Inflammatory macrophage treated with lipopolysaccharide for 4 hours (primary cell): Measurements from ENCODE around the gene NEGR1.

Experiments
- DNase-seq: peaks from one replicate; pipeline ENCODE4 v3.0.0-alpha.2; 2020

Gene NEGR1

GRCh38 chr1:71603044-71603776 is 679.1 kb downstream of the NEGR1 start:
- no peak for DNase-seq

DNA sequence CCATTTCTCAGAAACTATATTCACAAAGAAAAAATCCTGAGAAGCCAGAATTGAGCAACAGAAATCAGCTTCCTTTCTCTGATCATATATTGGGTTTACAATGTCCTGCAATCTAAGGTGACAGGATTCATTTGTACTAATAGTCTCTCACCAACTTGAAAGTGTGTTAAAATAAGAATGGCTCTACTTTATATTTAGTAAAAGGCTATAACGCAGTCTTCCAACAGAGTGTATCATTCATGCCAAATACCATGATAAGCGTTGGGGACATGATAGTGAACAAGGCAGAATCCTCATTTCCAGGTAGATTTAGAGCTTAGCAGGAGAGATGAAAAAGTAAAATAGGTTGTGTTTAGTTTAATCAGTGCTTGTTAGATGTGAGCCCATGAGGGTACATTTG is 682.3 kb downstream of the NEGR1 start:
- DNase-seq: no peak

DNA sequence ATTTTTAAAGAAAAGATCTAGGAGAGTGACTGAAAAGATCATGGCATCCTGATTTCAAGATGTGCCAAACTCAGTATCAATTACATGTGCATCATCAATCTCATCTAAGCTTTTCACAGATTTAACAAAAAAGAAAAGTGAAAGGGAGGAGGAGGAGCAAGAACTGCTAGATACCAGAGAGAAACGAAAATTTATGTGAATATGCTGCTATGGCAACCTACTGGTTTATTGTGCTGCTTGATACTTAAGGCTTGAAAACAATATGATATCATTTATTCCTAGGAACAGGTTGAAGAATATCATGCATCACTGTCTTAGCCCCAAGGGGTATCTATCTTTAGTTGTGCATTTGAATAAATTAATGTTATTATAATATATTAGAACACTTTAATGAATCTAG is 683.0 kb downstream of the NEGR1 start:
- DNase-seq: no peak

DNA sequence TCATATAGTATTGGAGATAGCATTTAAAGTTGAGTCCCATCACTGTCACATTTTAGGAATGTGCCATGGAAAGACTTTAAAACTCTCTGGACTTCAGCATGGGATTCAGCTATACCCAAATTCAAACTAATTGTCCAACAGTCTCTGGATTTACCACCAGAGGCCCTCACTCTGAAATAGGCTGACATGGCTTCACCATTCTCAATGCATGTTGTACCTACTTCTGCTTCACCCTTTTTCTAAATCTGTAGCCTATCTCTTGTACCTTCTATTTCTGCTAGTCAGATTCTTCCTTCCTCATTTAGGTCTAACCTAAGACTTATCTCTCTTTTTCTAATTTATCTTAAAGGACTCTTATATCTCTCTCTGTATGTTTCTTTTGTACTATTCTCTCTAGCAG is 688.8 kb downstream of the NEGR1 start:
- no peak for DNase-seq

- no peak for DNase-seq
These were observed 689.6 kb downstream of the NEGR1 start for GRCh38 chr1:71592646-71593274.

- no peak for DNase-seq
These were observed 693.3 kb downstream of the NEGR1 start for GRCh38 chr1:71589005-71589404.

GRCh38 chr1:71587961-71588360 is 694.4 kb downstream of the NEGR1 start:
- DNase-seq: peak; percentile 5

GRCh38 chr1:71586030-71586429 is 696.3 kb downstream of the NEGR1 start:
- no peak for DNase-seq

- DNase-seq: peak; percentile 56
These were observed 698.6 kb downstream of the NEGR1 start for GRCh38 chr1:71583756-71584155.

DNA sequence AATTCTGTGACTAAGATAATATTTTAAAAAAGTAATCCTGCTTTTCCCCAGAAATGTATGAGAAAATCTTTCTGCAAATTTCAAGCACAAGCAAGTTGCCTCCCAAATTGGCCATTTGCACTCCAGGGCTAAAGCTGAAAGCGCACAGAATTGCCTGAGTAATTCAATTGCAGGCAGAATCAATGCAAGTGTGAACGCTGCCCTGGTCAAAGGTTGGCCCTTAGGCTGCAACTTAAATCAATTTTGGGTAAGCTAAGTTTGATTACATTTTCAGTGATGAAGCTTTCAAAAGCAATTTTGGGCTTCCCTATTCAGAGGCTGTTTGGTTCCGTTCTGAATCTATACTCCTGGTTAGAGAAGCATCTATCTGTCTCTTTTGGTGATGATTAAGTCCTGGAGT is 699.7 kb downstream of the NEGR1 start:
- DNase-seq: peak; percentile 38

GRCh38 chr1:71577451-71578131 is 704.7 kb downstream of the NEGR1 start:
- DNase-seq: no peak

GRCh38 chr1:71572038-71572437 is 710.3 kb downstream of the NEGR1 start:
- DNase-seq: peak; percentile 27

DNA sequence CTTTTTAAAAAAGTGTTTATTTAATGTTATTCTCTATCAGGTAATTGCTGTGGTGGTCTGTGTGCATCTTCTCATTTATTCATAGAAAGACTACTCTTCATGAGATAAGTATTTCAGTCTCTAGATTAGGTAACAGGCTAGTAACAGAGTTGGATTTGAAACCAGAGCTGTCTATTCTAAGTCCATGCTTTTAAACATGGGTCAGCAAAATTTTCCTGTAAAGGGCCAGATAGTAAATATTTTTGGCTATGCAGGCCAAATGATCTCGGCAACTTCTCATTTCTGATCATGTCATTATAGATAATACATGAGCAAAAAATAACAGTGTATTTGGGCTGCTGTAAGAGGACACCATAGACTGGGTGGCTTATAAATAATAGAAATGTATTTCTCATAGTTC is 715.9 kb downstream of the NEGR1 start:
- no peak for DNase-seq

- DNase-seq: no peak
These were observed 716.5 kb downstream of the NEGR1 start for GRCh38 chr1:71565831-71566230.

- DNase-seq: no peak
These were observed 717.1 kb downstream of the NEGR1 start for GRCh38 chr1:71565262-71565661.

GRCh38 chr1:71562298-71562697 is 720.0 kb downstream of the NEGR1 start:
- no peak for DNase-seq

- DNase-seq: no peak
These were observed 720.6 kb downstream of the NEGR1 start for GRCh38 chr1:71561729-71562128.

DNA sequence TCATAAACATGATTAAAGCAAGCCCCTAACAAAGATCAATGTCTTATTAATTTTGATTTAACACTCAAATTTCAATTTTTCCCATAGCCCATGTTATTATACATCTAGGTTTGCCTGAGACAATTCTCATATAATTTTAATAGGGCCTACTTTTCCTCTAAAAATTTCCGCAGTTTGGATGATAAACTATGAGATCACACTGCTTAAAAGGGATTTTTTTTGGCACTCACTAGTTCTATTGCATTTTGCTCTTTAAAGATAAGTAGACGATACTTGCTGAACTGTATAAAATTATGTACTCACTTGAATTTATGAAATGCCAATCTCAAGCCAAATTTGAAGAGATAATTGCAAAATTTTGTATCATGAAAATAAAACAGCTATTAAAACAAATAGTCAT is 721.1 kb downstream of the NEGR1 start:
- DNase-seq: no peak

DNA sequence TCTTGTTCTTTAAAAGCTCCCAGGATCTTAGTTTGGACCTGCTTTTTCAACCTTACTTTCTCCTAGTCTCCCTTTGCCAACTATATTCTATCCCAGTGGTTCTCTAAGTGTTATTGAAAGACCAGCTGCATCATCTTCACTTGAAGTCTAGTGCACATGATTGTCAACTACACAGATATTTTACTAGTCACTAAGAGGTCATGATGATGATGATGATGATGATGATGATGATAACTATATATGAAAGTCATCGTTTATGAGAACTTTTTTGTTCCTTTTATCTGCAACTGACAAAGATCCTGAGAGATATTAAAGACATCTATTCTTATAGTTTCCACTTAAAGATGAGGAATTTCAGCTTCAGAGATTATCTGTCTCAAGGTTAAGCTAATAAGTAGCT is 722.5 kb downstream of the NEGR1 start:
- no peak for DNase-seq

DNA sequence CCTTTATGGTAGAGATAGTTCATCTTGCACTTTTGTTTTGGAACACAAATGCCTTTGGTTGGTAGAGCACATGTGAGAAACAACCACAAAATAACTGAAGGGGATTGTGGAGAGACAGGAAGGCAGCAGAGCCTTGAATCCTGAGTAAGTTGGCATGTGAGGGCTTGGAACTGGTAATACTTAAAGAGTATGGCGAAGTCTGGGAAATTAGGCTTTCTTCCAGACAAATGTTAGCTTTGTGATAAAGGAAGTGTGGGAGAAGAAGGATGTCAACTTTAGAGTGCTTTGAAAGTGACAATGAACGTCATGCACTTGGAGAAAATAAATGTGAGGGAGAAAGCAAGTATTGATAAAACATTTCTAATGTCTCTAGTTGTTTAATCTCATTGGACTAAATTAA is 725.2 kb downstream of the NEGR1 start:
- DNase-seq: no peak

GRCh38 chr1:71548398-71548890 is 733.9 kb downstream of the NEGR1 start:
- DNase-seq: no peak

DNA sequence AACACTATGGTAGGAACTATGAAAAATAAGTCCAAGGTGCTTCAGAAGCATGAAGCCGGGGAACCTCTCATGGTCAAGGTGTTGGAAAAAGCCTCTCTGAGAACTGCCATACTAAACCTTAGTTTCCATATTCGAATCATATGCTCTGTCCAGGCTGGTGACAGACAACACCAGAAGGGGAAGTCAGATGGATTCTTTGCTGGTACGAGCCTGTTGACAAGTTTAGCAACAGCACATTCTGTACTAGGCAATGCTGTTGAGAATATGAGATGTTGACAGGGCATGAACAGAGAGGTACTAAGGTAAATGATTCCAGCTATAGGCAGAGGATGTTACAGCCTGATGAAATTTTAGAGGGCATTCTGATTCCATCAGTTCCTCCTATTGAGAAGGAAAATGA is 740.2 kb downstream of the NEGR1 start:
- DNase-seq: no peak

GRCh38 chr1:71533950-71534349 is 748.4 kb downstream of the NEGR1 start:
- DNase-seq: no peak

GRCh38 chr1:71532343-71532742 is 750.0 kb downstream of the NEGR1 start:
- DNase-seq: no peak
